Amygdala (tissue), 56 donors: ENCODE results near the gene NEAT1.

Source experiments
- DNase-seq, 56 donors: peaks; one replicate each; lab custom pipeline; 2025; lab: John Stamatoyannopoulos, UW

Gene NEAT1

DNA sequence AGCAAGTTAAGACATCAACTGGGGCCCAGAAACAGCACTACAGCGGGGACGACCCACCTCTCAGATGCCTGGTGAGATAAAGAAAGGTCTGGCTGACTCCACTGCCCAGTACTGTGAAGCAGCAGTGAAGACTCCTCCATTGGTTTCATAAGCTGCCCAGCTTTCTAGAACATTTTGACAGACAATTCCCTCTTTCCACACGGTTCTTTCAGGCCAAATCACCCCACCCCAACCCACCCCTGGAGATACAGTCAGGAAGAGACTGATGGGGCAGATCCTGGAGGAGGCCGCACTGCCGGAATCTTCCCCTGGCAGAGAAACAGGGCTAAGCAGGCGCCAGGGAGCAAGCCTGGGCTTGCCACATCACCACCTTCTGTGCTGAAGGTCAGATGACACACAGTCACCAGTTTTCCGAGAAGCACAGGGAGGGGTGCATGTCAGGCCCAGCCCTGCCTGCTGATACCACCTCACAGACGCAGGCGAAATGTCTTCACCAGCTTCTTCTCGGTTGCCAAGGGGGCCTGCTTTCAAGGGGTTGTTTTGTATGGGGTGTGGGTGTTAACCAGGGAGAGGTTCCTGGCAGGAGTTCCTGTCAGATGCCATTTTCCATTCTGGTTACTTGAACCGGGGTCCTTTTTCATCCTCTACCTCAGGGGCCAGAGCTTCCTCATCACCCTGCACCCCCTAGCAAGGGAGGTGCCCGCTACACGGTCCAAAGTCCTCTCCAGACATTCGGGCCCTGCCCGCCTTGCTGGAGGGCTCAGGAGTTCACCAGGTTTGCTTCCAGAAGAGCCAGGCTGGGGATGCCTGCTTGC is 1.4 kb upstream of the NEAT1 start:
- DNase-seq = peak in 54 of 56 donors; percentile 34 to 94 (median 74)

DNA sequence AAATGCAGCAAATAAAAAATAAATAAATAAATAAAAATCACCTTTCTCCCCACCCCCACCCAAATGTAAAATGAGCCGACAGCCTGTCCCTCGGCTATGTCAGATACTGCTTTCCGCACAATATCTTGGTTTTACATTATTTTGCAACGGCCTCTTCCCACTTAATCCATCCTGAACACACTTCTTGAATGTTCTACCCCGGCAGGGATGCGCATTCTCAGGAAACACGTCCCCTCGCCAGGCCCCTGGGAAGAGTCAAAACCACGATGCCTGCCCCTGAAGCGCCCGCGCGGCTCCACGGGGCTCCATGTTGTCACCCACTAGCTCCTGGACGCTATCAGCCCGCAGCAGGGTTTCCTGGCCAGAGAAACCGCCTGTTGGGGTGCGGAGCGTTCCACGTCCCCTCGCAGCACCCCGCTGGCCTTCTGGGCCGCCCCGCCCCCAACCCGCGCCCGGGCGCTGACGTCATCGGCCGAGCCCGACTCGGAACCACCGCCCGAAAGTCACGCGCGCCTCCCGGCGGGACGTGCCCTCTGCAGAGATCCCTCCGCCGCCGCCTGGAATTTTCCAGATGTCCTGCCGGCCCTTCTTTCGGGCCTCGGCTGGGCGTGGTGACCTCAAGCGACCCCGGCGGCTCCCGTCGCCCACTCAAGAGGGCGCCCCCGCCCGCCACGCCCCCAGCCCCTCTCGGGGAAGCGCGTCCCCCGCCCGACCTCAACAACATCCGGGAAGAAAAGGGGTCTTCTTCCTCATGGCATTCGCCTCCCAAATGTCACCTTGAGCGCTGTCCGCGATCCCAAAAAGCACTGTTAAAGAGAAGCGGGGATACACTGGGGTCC is 585 bp upstream of the NEAT1 start:
- DNase-seq = peak; percentile 60 to 97 (median 90)

DNA sequence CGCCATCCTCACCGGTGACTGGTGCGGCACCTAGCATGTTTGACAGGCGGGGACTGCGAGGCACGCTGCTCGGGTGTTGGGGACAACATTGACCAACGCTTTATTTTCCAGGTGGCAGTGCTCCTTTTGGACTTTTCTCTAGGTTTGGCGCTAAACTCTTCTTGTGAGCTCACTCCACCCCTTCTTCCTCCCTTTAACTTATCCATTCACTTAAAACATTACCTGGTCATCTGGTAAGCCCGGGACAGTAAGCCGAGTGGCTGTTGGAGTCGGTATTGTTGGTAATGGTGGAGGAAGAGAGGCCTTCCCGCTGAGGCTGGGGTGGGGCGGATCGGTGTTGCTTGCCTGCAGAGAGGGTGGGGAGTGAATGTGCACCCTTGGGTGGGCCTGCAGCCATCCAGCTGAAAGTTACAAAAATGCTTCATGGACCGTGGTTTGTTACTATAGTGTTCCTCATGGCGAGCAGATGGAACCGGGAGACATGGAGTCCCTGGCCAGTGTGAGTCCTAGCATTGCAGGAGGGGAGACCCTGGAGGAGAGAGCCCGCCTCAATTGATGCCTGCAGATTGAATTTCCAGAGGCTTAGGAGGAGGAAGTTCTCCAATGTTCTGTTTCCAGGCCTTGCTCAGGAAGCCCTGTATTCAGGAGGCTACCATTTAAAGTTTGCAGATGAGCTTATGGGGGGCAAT is 1.1 kb downstream of the NEAT1 start:
- peak in 1 of 56 donors; percentile 72 for DNase-seq

DNA sequence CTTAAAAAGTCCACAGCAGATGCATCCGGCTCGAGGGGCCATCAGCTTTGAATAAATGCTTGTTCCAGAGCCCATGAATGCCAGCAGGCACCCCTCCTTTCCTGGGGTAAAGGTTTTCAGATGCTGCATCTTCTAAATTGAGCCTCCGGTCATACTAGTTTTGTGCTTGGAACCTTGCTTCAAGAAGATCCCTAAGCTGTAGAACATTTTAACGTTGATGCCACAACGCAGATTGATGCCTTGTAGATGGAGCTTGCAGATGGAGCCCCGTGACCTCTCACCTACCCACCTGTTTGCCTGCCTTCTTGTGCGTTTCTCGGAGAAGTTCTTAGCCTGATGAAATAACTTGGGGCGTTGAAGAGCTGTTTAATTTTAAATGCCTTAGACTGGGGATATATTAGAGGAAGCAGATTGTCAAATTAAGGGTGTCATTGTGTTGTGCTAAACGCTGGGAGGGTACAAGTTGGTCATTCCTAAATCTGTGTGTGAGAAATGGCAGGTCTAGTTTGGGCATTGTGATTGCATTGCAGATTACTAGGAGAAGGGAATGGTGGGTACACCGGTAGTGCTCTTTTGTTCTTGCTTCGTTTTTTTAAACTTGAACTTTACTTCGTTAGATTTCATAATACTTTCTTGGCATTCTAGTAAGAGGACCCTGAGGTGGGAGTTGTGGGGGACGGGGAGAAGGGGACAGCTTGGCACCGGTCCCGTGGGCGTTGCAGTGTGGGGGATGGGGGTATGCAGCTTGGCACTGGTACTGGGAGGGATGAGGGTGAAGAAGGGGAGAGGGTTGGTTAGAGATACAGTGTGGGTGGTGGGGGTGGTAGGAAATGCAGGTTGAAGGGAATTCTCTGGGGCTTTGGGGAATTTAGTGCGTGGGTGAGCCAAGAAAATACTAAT is 1.9 kb downstream of the NEAT1 start:
- DNase-seq = peak in 11 of 56 donors; percentile 22 to 72 (median 29)

DNA sequence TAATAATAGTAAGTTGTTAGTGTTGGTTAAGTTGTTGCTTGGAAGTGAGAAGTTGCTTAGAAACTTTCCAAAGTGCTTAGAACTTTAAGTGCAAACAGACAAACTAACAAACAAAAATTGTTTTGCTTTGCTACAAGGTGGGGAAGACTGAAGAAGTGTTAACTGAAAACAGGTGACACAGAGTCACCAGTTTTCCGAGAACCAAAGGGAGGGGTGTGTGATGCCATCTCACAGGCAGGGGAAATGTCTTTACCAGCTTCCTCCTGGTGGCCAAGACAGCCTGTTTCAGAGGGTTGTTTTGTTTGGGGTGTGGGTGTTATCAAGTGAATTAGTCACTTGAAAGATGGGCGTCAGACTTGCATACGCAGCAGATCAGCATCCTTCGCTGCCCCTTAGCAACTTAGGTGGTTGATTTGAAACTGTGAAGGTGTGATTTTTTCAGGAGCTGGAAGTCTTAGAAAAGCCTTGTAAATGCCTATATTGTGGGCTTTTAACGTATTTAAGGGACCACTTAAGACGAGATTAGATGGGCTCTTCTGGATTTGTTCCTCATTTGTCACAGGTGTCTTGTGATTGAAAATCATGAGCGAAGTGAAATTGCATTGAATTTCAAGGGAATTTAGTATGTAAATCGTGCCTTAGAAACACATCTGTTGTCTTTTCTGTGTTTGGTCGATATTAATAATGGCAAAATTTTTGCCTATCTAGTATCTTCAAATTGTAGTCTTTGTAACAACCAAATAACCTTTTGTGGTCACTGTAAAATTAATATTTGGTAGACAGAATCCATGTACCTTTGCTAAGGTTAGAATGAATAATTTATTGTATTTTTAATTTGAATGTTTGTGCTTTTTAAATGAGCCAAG is 2.7 kb downstream of the NEAT1 start:
- DNase-seq = peak in 8 of 56 donors; percentile 31 to 60 (median 36)

DNA sequence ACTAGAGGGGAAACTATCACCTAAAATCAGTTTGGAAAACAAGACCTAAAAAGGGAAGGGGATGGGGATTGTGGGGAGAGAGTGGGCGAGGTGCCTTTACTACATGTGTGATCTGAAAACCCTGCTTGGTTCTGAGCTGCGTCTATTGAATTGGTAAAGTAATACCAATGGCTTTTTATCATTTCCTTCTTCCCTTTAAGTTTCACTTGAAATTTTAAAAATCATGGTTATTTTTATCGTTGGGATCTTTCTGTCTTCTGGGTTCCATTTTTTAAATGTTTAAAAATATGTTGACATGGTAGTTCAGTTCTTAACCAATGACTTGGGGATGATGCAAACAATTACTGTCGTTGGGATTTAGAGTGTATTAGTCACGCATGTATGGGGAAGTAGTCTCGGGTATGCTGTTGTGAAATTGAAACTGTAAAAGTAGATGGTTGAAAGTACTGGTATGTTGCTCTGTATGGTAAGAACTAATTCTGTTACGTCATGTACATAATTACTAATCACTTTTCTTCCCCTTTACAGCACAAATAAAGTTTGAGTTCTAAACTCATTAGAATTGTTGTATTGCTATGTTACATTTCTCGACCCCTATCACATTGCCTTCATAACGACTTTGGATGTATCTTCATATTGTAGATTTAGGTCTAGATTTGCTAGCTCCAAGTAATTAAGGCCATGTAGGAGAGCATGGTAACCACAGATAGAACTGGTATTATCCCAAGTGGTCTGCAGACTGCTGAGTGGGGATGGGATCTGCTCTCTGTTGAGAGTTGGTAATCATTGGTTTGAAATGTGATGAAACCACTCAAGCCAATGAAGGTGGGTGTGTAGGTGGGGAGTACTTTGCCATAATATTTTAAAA is 3.6 kb downstream of the NEAT1 start:
- no peak for DNase-seq

DNA sequence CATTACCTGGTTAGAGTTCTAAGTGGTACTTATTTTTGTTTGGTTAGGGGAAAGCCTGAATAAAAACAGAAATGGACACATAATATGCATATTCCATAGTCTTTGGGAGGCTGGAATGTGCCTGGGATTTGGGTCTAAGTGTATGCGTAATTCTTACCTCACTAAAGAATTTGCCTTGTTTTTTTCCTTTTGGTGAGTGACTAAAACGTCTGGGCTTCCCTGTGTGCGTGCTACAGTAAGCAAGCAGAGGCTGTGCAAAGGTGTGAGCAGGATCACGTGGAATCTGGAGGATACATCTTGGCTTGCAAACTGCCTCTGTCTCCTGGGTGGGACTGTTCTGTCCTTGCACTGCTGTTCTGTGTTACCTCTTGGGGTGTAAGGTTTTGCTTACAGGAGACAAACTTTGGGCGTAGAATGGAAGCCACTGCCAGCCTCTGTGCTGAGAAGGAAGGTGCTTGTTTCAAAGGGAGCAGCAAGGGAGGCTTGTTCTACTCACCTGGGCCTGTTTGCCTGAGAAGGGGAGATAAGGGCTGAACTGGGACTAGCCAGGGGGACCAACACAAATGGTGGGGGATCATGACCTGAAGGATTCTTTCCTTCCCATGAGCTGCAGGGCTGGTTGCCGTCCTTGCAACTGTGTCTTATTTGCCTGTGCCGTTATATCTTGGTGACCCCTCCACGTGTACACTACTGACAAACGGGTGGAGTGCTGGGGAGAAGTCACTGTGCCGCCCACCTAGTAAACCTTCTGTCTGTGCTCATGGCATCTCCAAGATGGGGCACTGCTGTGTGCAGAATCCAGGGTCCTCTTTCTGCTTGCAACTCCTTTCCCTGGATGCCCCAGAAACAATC is 4.5 kb downstream of the NEAT1 start:
- peak in 6 of 56 donors; percentile 29 to 81 (median 62) for DNase-seq

GRCh38 chr11:65427691-65428577 is 5.3 kb downstream of the NEAT1 start:
- peak in 3 of 56 donors; percentile 28 to 56 (median 32) for DNase-seq

- DNase-seq = no peak
Measured at GRCh38 chr11:65428578-65429067, 6.0 kb downstream of the NEAT1 start.

DNA sequence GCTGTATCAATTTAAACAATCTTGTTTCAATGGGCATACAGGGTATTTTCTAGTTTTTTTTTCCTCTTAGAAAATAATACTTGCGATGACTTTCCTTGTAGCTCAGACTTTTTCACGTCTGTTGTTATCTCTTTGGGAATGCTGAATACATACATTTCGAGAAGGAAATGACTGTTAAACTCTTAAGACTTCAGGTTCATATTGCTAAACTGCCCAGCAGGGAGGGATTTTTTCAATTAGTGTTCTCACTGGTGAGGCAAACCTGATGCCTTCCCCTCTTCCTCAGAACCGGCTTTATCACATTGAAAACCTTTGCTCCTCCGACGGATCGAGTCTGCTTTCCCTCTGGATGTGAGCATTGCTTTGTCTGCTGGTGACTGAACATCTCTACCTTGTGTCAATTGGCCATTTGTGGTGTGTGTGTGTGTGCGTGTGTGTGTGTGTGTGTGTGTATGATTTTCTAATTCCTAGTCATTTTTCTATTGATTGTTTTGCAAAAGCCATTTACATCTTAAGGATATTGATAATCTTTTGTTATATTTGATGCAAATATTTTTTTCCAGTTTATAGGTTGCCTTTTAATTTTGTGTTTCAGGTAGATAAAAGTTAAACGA is 6.6 kb downstream of the NEAT1 start:
- DNase-seq = no peak

DNA sequence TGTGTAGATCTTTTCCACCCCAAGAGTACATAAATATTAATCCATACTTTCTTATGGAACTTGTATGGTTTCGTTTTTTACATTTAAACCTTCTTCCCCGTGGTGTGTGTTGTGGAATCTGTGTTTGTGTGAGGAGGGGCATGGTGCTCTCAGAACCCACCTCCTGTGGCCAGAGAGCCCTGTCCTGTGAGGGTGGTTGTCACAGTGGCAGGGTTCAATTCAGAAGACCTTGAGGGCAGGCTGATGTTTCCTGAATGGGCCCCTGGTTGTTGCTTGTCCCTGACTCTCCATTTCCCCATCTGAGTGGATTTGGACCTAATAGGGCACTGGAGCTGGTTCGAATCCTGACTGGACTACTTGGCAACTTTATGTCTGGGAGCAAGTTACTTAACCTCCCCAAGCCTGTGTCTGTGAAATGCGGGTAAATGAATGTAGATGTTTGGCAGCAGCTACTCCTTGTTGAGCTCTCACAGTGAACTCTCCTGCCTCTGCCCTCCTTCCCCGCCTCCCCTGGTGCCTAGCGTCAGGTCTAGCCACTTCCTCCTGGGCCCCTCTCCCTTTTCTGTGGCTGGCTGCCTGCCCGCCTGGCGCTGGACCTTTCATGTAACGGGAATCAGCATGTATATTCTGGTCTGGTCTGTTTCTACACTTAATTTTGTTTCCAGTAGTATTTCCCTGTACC is 7.3 kb downstream of the NEAT1 start:
- DNase-seq = peak in 15 of 56 donors; percentile 23 to 66 (median 45)

DNA sequence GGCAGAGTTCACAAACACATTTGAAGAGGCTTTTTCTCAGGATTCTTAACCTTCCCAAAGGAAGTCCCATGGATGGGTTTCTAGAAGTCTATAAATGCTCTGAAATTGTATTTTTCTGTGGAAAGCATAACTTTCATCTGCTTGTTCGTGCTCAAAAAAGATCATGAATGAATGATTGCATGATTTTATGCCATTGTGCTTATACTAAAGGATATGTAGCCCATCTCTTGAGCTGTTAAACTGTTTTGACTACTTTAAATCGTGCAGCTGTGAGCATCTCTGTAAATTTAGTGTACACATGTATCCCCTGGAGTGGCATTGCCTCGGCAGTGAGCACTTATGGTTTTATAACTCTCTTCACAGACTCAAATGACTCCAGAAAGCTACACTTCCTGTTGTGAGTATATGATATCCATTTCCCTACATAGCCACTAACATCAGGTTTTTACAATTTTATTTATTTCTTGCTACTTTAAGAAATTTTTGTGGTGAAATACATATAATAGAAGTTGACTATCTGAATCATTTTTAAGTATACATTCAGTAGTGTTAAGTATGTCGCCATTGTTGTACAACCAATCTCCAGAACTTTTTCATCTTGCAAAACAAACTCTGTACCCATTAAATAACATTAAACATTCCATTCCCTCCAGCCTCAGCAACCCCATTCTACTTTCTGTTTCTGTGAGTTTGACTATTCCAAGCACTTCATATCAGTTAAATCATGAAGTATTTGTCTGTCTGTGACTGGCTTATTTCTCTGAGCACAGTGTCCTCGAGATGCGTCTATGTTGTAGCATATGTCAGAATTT is 8.0 kb downstream of the NEAT1 start:
- DNase-seq = no peak

- no peak for DNase-seq
Measured at GRCh38 chr11:65431451-65432099, 9.0 kb downstream of the NEAT1 start.
